ENCODE measurements around the gene GKN2. TPM values are rescaled to one million over a fixed set of nuclear protein-coding genes. Genes with fewer than 3 reads are reported as not detected.

GKN2 gene, protein sequence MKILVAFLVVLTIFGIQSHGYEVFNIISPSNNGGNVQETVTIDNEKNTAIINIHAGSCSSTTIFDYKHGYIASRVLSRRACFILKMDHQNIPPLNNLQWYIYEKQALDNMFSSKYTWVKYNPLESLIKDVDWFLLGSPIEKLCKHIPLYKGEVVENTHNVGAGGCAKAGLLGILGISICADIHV
- polyA plus RNA-seq (2013, experiment 1 of 2; ENCODE audit: insufficient read length) = not detected
- not detected for polyA plus RNA-seq (2013, experiment 2 of 2; ENCODE audit: insufficient read length)

DNA sequence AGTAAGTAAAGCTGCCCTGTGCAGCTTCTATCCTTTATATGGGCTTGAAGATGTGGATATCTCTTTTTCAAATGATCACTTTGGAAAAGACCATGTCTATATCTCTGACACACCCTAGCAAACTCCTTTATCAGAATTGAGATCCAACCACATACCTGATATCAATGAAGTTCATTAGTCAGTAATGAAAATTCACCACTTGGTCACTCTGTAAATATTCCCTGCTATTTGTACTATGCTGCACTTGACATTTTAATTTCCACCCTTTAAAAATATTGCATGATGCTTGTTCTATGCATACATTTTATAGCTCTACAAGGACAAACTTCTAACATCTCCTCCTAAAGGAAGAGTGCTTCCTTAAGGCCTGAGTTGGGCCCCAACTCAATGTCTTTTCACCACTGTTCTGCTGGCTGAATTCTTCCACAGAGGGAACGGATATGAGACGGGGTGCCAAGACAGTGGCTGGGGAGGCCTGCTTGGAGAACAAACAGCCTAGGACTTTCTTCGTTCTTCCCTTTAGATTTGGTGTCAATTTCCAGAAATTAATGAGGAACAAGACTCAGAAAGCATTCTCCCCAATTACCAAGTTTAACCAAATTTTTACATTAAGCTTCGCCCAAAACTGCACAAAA, at the start of gene GKN2:
Gene GKN2, minus strand, starts transcription at position 7 of the 635 bp plus-strand sequence. CDS start 32 bp downstream, outside the sequence.
- DNase-seq = no peak

DNA sequence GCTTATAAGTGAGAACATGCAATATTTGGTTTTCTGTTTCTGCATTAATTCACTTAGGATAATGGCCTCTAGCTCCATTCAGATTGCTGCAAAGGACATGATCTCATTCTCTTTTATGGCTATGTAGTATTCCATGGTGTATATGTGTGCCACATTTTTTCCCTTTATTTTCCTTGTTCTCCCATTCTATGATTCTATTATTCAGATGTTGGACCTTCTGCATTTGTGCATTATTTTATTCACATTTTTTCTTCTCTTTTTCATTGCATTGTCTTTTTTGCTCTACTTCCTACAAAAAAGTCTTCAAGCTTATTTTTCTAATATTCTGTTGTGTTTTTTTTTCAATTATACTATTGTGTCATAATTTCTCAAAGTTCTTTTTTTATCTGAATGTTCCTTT, 49.2 kb upstream of the GKN2 start:
- no peak for DNase-seq

DNA sequence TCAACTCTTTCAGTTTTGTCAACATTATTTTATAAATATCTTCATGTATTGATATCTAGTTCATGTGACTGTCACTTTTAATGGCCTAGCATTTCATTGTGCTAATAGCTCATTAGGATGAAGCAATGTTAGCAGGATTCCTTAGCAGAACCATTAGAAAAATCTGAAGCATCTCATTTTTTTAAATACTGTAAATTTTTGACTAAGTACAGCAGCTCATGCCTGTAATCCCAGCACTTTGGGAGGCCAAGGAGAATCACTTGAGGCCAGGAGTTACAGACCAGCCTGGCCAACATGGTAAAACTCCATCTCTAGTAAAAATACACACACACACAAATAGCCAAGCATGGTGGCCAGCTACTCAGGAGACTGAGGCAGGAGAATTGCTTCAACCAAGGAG, 44.7 kb upstream of the GKN2 start:
- peak; percentile 57 for DNase-seq

DNA sequence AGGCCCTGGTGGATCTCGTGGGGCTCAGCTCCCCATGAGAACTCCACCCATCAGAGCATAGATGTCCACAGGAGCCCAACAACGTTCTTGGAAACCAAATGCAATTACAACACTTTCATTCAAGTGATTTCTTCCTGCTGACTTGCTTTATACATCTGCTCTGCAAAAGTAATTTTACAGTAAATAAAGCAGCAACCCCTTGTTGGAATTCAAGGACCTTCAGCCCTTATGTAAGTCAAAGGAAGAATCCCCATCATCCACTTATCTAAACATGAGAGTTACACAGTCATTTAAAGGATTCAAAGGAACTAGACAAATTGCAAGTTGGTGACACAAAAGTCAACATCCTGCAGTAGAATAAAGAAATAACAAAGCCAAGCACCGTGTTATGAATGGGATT, 43.2 kb upstream of the GKN2 start:
- DNase-seq = peak; percentile 58

DNA sequence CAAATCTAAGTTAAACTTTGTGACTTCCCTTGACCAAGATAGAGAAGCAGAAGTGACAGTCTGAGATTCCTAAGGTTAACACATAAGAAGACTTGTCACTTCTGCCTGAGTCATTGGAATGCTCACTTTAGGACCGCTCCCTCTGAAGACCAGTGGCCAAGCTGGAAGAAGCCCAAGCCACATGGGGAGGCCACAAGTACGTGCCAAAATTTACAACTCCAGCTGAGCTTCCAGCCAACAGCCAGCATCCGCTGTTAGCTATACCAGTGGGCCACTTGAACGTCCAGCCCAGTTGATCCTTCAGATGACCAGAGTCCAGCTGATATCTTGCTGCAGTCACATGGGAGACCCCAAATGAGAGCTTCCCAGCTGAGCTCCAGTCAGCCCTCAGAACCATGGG, 42.2 kb upstream of the GKN2 start:
- peak; percentile 93 for DNase-seq

DNA sequence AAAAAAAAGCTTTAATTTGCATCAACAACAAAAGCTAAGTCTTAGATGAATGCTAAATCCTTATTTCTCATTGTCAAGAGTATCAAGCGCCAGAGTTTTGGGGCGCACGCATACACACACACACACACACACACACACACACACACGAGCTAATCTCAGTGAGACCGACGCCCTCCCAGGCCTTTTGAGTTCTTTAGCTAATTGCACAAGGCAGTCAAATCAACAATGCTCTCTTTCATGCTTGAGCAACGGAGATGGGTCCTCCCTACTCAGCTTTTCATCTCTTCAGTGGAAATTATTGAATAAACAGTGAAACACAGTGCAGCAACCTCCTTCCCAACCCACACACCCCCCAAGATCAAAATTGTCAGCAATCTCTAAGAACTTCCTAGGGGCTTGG, 41.0 kb upstream of the GKN2 start:
- no peak for DNase-seq

DNA sequence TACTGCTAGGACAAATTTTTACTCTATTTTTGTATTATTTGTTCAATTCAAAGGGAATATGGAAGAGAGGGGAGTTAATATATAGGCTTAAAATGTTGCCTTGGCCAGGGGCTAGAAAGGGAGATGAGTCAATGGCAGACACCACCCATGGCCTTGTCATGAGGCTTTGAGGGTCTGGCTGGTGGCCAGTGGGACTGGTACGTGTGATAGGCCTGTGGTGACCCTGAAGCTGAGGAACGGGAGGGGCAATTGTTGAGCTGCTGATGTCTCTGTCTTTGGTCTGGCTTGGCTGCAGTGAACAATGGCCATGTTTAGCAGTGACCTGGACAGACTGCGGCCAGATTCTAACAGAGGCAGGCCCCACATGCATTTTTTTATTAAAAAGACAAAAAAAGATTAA, 40.2 kb upstream of the GKN2 start:
- no peak for DNase-seq

DNA sequence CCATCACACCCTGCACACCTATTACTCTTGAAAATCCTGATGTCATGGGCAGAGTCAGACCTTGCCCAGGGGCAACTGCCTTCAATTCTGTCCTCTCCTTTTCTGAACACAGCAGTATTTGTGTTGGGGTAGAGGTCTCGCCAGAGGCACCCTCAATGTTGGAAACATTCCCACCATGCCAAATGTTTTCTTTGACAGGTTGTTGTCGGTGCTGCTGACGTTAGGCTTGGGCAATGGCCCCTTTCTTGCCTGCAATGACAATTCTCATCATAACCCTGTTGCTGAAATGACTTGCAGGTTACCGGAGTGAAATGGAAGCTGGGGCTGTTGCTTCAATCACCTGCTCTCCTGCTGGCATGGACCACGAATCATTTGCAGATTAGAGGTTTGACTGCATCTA, 39.6 kb upstream of the GKN2 start:
- DNase-seq = no peak

DNA sequence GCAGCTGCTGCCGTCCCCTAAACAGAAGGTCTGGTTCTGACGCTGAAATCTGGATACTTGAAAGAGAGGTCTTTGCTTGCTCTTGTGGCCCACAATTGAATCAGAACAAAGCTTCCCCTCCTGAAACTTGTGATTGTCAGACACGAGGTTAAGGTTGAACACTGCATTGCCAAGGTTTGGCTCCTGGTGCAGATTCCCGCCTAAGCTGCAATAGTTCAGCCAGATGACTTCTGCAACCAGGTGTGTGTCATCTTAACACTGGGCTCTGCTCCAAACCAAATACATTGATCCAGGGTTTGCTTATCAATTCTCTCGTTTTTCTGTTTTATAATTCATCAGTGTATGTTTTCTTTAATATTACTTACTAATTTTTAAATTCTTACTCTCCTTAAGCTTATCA, 36.3 kb upstream of the GKN2 start:
- no peak for DNase-seq

DNA sequence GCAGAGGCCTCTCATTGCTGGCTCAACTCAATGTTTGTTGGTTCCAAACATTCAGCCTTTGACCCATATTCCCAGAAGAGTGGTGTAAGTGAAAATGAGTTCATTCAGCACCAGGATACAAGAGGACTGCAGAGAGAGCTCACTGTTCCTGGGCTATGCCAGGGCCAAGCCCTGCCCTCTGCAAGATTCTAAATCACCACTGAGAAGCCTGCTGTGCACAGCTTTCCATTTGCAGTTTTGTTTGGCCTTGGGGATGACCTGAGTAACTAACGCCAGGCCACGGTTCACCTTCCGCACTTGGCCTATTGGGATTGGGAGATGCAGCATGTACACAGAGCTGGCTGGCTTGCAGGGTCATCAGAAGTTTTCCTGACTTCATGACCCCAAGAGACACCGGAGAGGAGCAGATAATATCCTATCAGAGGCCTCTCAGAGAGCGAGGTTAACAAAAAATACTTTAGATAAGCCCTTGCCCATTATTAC, 34.4 kb upstream of the GKN2 start:
- DNase-seq = no peak

DNA sequence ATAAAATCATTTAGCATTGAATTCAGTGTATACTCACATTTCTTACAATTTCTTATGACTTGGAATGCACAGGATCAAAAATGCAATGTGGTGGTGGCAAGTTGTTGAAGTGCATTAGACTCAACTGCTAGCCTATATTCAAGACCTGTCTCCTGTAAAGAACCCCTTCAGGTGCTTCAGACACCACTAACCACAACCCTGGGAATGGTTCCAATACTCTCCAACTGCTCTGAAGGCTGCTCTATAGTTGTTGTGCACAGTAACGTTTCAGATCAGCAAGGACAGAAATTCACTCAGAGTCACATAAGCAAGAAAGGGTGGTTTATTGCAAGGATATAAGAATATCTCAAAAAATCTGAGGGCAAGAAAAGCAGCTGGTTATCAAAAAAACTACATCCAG, 28.3 kb upstream of the GKN2 start:
- no peak for DNase-seq

DNA sequence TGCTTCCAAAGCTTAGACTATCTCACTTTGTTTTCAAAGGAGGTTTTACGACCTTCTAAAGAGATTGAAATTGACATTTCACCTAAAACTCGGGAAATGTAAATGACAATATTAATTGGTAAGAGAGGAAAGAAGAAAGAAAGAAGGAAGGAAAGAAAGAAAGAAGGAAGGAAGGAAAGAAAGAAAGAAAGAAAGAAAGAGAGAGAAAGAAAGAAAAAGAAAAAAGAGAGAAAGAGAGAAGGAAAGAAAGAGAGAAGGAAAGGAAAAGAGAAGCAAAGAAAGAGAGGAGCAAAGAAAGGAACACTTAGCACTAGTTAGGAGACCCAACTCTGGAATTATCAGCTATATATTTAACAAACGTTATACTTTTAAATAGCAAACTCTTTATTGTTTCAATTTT, 25.4 kb upstream of the GKN2 start:
- no peak for DNase-seq

DNA sequence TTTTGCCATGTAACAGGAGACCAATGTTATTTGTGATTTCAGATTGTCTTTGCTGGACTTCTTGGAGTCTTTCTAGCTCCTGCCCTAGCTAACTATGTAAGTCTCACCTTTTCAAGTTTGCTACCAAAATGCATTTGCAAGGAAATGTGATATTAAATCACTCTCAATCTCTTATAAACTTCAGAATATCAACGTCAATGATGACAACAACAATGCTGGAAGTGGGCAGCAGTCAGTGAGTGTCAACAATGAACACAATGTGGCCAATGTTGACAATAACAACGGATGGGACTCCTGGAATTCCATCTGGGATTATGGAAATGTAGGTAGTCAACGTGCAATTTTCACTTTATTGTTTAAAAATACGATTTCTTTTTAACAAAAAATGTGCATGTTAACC, 24.8 kb upstream of the GKN2 start:
- DNase-seq = no peak

DNA sequence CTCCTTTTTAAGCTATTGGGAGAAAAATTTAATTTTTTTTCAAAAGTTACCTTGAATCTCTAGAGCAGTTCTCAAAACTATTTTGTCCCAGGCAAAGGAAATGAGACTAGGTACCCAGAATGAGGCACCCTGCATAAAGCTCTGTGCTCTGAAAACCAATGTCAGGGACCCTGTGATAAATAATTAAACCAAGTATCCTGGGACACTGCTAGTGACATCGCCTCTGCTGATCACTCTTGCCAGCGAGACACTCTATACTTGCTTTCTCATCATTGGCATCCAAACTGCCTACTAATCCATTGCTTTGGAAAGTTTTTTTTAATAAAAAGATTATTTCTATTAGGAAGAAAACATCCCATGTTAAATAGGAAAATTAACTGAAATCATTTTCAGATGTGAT, 23.2 kb upstream of the GKN2 start:
- no peak for DNase-seq

DNA sequence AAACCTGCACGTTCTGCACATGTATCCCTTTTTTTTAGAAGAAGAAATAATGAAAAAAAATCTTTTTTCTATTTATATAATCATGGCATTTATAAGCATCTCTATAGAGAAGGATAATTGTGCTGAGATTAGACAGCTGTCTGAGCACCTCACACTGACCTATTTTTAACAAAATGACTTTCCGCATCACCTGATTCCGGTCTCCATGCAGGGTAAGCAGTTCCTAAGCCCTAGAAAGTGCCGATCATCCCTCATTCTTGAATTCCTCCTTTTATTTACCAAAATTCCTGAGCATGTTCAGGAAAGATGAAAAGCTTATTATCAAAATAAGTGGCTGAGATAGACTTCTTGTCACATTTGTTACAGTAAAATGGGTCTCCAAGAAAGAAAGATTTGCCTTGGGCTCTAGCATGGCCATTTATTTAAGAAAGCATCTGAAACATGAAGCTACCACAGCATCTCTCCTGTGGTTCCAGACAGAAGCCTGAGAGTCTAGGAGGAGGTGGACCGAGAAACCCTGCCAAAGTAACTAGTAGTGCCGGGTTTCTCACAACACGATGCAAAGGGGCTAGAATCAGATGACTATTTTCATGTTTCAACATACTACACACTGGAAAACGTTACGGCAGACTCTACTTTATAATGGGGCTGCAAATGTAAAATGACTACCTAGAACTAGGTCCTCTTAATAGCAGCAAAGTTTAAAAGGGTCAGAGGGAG, 22.4 kb upstream of the GKN2 start:
- DNase-seq = peak; percentile 34

DNA sequence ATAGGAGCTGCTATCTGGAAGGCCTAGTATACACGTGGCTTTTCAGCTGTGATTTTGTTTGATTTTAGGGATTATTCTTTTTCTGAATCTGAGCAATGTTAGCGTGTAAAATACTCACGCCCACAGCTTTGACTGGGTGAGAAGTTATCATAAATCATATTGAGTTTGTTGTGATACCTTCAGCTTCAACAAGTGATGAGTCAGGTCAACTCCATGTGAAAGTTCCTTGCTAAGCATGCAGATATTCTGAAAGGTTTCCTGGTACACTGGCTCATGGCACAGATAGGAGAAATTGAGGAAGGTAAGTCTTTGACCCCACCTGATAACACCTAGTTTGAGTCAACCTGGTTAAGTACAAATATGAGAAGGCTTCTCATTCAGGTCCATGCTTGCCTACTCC, 21.6 kb upstream of the GKN2 start, which contains the start of gene GKN1:
Gene GKN1, plus strand, starts transcription at position 386 of the 400 bp plus-strand sequence. CDS start 42 bp downstream, outside the sequence.
- DNase-seq = peak; percentile 22

DNA sequence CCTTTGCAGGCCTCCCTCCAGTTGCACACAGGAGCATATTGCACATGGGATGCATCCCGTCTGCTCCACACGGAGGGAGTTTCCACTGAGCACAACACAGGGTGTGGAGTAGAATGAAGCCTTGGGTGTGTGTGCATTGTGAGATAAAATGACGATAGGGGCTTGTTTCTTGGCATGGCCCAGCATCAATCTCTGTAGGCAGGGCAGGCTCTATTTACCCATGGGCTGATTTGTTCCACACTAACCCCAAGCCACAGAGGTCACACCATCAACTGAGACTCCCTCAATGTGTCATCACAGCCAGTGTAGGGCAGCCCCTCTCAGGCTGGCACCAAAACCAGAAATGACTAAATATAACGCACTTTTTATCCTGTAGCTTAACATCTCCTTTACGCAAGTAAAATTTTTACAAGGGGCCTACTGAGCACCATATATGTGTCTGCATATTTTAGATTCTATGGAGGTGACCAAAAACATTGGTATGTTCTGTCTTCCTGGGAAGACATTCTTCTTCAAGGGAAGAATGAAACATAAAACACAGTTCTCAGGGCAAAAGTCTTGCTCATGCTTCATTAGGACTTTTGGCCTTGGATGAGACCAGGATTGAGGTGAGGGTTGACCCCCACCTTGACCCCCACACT, 19.0 kb upstream of the GKN2 start:
- DNase-seq = peak; percentile 97

DNA sequence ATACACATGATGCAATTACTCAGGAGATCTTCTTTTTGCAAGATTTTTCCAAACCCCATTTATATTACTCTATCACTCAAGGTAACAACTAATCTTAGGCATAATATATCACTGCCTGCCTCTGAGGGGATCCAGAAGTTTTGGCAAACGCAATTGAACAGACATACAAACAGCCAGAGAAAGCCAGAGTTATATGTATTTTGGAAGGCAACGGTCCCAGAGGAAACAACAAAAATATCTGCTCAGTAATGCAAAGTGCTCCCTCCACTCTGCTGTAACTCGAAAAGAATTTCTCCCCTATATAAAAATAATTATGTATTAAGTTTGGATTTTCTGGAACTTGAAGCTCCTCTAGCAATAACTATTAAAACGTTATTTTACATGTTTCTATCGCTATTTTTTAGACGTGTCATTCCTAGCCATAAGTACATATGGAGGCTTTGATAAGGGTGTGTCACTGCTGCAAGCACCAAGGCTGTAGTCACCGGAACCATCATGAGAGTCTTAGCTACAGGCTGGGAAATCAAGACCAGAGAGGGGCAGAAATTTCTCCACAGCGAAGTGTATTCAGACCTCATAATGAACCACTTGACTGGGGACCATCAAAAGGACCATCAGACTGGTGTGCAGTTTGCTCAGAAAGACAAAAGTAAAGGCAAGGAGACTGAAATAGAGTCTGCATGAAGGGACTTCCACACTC, 18.0 kb upstream of the GKN2 start:
- DNase-seq = peak; percentile 73

DNA sequence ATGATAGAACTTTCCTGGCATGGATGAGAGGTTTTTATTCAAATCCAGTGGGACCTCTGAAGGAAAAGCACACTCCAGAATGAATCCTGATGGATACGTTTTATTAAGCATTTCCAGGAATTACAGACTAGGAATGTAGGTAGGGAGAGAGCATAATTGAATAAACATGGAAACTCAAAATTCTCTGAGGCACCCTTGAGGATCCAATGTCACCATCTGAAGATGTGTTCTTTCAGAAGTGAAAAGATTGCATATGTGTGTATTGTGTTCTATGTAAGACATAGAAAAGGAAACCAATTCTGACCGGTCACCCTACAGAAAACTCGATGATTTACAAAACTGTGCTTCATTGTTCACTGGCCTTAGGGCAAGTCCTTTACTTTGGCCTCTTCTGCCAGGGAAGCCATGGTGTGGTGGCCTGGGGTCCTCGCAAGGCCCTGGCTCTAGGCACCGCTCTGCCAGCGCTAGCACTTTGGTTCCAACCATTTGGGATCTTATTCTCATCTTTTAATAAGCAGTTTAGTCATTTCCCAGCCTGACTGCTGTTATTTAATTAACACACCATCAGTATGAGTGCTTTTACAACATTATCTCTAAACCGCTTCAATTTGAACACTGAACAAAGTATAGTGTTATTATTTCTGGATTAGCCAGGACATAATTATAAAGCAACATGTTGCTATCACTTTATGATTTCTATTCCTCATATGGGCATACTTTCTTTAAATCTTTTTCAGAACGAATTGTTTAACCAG, 17.2 kb upstream of the GKN2 start:
- DNase-seq = no peak

DNA sequence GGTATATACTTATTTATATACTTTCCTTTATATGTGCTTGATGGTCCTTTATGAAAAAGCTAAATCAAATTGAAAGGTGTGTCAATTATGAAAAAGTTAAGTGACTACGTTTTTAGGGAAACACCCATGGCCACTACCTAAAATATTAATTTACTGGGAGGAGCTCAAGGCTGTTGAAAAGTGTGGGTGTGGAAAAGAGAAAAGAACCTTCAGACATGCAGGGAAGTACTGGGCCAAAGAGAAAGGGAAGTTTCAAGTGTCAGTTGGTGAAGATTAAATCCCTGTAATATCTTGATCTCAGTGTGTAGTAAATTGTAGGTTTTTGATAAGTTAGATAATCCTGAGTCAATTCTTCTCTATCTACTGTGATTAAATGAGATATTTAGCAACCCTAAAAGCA, 15.5 kb upstream of the GKN2 start:
- no peak for DNase-seq

DNA sequence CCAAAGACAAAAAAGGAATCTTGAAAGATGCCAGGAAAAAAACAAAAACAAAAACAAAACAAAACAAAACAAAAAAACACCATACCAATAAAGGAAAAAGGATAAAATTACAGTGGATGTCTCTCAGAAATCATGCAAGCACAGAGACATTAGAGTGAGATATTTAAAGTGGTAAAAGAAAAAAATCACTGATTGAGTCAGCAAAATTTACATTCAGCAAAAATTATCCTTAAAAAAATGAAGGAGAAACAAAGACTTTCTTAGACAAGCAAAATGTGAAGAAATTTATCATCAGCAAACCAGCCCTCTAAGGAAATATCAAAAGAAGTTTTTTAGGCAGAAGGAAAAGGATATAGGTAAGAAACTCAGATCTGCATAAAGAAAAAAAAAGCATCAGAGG, 11.6 kb upstream of the GKN2 start:
- no peak for DNase-seq

DNA sequence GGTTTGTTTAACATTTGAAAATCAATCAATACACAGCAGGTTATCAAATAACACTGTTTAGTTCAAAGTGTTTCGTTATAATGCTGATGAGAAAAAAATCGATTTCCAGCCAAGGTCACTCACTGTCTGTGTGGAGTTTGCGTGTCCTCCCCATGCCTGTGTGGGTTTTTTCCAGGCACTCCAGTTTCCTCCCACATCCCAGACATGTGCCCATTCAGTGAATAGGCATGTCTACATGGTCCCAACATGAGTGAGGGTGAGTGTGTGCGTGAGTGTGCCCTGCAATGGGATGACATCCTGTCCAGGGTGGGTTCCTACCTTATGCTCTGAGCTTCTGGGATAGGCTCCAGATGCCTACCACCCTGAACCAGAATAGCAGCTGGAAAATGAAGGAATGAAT, 8.7 kb upstream of the GKN2 start:
- DNase-seq = no peak

All from fibroblast of skin of scalp (primary cell).